CD1c-positive myeloid dendritic cell (primary cell): ENCODE data around the gene TESK1.
"Not testable (repeated sequence)": the region's sequence is repeated elsewhere in the genome, so short reads cannot be mapped to it uniquely, and the experiment has no call there.

ENCODE experiments used
- DNase-seq: peaks from one replicate; pipeline ENCODE4 v3.0.0-alpha.2; 2016; ENCODE audit errors: extremely low spot score

The TESK1 gene

GRCh38 chr9:35612843-35613242 lies 7.8 kb downstream of the TESK1 start:
- no peak for DNase-seq

- no peak for DNase-seq
Observed at GRCh38 chr9:35615981-35616680, 11.1 kb downstream of the TESK1 start.

DNA sequence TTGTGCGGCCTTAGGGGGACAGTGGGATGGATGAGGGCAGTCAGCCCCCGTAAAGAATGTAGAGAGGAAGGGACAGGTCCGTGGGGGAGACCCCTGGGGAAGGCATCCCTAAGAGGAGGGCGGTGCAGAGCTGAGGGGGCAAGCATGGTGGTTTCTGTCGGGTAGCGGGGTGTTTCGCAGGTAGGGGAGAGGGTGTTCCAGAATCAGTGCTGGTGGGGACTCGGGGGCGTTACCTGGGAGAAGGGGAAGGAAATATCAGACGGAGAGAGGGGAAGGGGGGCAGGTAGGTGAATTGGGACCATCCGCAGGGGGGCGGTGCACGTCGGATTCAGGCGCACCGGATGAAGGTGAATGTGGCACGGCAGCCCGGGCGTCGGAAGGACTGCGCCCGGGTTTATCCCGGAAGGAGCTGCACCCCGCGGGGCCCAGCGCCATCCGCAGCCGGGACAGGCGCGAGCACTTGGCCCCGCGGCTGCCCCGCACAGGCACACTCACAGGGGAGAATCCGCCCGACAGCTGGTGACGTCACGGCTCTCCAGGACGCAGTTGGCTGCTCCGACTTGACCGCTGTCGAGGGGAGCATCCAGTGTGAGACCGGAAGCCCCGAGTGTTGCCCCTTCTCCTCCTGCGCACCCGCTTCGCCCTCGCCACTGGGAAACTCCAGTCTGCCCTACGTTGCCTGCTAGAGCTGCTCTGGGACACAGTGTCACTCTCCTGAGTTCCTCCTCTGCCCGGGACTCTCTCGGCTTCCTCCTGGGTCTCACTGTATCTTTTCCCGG lies 11.8 kb downstream of the TESK1 start:
- peak; percentile 68 for DNase-seq

GRCh38 chr9:35617548-35617947 lies 12.5 kb downstream of the TESK1 start:
- DNase-seq = no peak

DNA sequence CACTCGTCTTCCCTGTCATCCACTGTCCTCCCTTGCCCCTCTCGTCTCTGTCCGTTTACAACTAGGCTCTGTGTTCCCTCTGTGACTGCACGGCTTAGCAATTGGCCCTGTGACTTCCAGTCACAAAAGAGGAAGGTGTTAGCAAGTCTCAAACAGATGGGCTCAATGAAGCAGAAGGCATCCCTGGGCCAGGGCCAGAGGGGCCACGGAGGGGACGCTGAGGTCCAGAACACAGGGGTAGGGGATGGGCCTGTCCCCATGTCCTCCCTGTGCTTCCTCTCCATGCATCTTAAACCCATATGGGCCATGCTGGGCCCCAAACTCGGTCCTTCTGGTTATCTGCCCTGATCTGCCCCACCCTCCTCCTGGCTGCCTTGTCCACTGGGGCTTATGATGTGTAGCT lies 13.3 kb downstream of the TESK1 start, which contains the start of gene CD72:
Gene CD72 (minus strand): TSS at position 89 of the 403 bp plus-strand sequence. CDS start 110 bp downstream, outside the sequence.
- peak; percentile 60 for DNase-seq

GRCh38 chr9:35618854-35619799 lies 14.1 kb downstream of the TESK1 start:
- peak; percentile 66 for DNase-seq

DNA sequence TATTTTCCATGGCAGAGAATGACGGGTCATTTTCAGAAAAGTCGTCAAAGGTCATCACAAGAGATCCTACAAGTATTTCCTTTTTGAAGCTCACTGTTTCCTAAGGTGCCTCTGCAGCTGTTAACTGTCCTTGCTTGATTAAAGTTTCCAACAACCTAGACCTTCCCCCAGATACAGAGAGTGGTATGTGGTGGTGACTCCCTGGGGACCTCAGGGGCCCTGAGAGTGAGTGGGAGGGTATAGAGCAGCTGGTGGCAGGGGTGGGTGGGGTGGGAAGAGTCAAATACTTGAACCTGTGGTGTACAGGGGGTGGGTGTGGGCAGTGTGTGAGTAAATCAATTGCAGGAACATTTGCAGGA lies 14.7 kb downstream of the TESK1 start:
- no peak for DNase-seq

DNA sequence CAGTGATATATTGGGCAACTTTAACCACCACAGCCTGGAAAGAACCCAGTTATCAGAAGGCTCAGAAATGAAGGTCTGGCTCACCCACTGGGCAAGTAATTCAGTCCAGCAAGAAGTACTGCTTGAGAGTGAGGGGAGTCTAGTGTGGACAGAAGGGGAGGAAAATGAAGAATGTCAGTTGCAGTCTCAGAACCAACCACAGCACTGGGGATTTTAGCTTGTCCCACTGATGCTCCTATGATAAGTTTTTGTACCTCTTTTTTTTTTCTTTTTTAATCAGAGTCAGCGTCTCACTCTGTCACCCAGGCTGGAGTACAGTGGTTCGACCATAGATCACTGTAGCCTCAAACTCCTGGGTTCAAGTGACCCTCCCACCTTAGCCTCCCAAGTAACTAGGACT lies 22.5 kb downstream of the TESK1 start:
- DNase-seq = no peak

DNA sequence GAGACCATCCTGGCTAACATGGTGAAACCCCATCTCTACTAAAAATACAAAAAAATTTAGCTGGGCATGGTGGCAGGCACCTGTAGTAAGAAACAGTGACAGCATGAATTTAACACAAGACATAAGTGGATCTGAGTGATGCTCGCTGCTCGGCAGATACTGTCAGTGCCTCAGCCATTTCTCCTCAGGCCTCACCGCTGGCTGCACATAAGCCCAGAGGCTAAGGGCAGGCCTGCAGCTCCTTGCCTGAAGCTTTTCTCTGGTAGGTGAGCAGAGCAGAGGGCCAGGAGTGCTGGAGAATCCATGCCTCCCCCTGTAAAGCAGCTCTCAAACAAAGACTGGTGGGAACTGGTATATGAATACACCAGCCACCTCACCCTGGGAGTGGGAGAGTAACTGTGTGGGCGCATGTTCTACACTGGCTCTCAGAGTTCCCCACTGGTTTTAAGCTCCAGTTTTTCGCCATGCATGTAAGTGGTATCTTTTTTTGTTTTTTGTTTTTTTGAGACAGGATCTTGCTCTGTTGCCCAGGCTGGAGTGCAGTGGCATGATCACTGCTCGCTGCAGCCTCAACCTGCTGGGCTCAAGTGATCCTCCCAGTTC lies 23.4 kb downstream of the TESK1 start:
- no peak for DNase-seq

GRCh38 chr9:35629597-35629996 lies 24.5 kb downstream of the TESK1 start:
- no peak for DNase-seq

DNA sequence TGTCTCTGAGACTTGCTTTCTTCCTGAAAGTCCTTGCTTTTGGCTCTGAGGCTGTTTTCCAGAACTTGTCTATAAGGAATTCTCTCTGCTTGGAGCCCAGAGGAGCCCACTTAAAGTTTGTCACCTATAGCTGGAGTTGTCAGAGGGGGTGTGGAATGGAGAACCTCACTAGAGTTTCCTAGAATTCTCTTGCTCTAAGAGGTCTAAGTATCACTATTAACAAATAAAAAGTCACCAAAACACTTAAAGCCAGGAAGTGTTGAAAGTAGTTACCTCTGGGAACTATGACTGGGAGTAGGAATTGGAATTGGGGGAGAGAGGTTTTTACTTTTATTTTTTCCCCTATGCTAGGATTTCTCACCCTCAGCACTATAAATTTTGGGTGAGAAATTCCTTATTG lies 30.7 kb downstream of the TESK1 start:
- DNase-seq = peak; percentile 47

DNA sequence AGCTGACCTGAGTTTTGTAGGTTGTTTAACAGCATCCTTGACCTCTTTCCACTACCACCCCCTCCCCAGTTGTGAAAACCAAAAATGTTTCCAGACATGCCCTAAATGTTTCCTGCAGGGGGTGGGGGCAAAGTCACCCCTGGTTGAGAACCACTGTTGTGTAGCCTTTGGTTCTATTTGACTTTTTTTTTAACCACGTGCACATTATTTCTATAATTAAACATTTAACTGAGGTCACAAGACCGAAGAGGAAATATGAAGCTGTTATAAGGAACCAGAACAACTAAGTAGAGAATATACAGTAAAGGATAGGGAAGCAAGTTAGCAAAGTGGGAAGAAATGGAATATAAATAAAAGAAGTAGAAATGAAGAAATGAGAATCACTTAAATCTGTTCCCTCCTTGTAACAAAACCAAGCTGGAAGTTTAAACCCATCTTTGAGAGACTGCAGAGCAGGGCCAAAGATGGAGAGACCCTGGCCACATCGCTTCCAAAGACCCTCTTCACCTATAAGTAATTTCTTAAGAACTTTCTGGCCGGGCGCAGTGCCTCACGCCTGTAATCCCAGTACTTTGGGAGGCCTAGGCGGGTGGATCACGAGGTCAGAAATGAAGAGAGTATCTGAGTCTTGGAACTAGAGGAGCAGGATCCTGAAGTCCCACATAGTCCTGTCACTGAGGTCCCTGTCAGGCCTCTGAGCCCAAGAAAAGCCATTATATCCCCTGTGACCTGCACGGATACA lies 31.2 kb downstream of the TESK1 start:
- DNase-seq = peak; percentile 79

GRCh38 chr9:35636877-35637246 lies 31.8 kb downstream of the TESK1 start:
- not testable (repeated sequence) for DNase-seq

DNA sequence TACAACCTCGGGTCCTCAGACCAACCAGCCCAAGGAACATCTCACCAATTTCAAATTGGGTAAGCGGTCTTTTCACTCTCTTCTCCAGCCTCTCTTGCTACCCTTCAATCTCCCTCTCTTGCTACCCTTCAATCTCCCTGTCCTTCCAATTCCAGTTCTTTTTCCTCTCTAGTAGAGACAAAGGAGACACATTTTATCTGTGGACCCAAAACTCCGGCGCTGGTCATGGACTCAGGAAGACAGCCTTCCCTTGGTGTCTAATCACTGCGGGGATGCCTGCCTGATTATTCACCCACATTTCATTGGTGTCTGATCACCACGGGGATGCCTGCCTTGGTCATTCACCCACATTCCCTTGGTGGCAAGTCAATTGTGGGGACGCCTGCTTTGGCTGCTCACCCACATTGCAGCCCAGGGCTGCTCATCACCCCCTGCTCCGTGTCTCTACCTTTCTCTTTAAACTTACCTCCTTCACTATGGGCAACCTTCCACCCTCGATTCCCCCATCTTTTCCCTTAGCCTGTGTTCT lies 32.4 kb downstream of the TESK1 start:
- not testable (repeated sequence) for DNase-seq

- not testable (repeated sequence) for DNase-seq
Observed at GRCh38 chr9:35638751-35639150, 33.7 kb downstream of the TESK1 start.

- DNase-seq = not testable (repeated sequence)
Observed at GRCh38 chr9:35639225-35639624, 34.2 kb downstream of the TESK1 start.

- no peak for DNase-seq
Observed at GRCh38 chr9:35639631-35640030, 34.6 kb downstream of the TESK1 start.

DNA sequence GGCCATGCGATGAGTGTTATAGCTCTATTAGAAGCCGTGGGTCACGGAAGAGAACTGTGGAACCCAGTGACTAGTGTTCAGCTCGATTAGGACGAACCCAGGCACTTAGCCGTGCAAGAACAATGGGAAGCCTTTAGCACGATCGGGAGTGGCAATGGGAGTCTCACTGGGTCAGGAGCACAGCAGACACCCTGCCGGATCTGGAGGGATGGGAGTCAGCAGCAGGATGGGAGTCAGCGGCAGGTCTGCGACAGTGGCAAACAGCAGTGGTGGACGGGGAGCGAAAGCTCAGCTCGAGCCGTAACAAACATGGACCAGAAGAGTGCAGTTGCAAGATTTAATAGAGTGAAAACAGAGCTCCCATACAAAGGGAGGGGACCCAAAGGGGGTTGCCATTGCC lies 35.4 kb downstream of the TESK1 start:
- not testable (repeated sequence) for DNase-seq

DNA sequence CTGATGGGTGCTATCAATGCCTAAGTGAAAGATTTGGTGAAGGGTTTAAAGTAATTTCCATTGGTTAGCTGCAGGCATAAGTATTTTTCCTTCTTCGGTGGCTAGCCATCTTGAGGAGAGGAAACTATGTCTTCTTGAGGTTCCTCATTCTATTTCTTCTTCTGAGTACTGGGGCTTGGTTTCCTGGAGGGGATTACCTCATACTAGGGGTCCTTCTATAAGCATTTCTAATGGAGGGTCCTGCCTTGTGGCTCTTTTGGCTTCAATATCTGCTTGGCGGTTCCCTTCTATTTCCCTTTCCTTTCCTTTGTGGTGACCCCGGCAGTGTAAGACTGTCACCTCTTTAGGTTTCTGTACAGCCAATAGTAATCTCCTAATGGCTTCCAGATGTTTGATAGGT lies 36.4 kb downstream of the TESK1 start:
- DNase-seq = not testable (repeated sequence)

- DNase-seq = no peak
Observed at GRCh38 chr9:35643046-35643445, 38.0 kb downstream of the TESK1 start.

- not testable (repeated sequence) for DNase-seq
Observed at GRCh38 chr9:35645736-35646135, 40.7 kb downstream of the TESK1 start.
